Measurements from ENCODE around the gene FCRL1. TPM values are rescaled to one million over a fixed set of nuclear protein-coding genes. Genes with fewer than 3 reads are reported as not detected.

Gene FCRL1
- total RNA-seq, 1 experiment from 2014 or later, result not detected

GRCh38 chr1:157770442-157771043 is 49.4 kb downstream of the FCRL1 start:
- no peaks in the 10 kb centered on the region for H4K20me1 ChIP-seq (ENCODE audit: control insufficient read depth, insufficient read depth, insufficient read length)
- no peak overlapping the region for H4K8ac ChIP-seq (replicated peaks; ENCODE audit: insufficient read length, low read depth, low read length)
- no peaks in the 10 kb centered on the region for H3K9me3 Mint-ChIP-seq
- H3K79me2 ChIP-seq (ENCODE audit: insufficient read depth, low read length), result no peaks in the 10 kb centered on the region
- no peak overlapping the region for H3T11ph ChIP-seq (ENCODE audit: low read length)
- no peak overlapping the region for H3K18ac ChIP-seq (ENCODE audit: insufficient read length, low read depth, low read length)
- H3K79me1 ChIP-seq (ENCODE audit: insufficient read depth, low read depth, low read length, poor library complexity, severe bottlenecking), result no peaks in the 10 kb centered on the region
- H2BK12ac ChIP-seq (ENCODE audit: insufficient read length, low read depth, low read length), result no peak overlapping the region
- H3K27ac ChIP-seq (ENCODE audit: insufficient read length, low read depth, low read length), result no peak overlapping the region
- no peaks in the 10 kb centered on the region for H3K27me3 ChIP-seq (ENCODE audit: insufficient read depth, low read length)
- no peak overlapping the region for H3K56ac ChIP-seq (ENCODE audit: insufficient read length, low read depth, low read length)
- H2AFZ ChIP-seq (ENCODE audit: low read length), result no peak overlapping the region
- H3K23ac ChIP-seq (ENCODE audit: insufficient read length, low read depth, low read length), result no peak overlapping the region
- peak; percentile 50 for DNase-seq
- no peak overlapping the region for H2BK5ac ChIP-seq (ENCODE audit: insufficient read length, low read length)
- H2AK5ac ChIP-seq (ENCODE audit: insufficient read length, low read length), result no peak overlapping the region
- H4K91ac ChIP-seq (ENCODE audit: insufficient read length, low read depth, low read length), result no peak overlapping the region
- TF ChIP-seq, protein P1, sequence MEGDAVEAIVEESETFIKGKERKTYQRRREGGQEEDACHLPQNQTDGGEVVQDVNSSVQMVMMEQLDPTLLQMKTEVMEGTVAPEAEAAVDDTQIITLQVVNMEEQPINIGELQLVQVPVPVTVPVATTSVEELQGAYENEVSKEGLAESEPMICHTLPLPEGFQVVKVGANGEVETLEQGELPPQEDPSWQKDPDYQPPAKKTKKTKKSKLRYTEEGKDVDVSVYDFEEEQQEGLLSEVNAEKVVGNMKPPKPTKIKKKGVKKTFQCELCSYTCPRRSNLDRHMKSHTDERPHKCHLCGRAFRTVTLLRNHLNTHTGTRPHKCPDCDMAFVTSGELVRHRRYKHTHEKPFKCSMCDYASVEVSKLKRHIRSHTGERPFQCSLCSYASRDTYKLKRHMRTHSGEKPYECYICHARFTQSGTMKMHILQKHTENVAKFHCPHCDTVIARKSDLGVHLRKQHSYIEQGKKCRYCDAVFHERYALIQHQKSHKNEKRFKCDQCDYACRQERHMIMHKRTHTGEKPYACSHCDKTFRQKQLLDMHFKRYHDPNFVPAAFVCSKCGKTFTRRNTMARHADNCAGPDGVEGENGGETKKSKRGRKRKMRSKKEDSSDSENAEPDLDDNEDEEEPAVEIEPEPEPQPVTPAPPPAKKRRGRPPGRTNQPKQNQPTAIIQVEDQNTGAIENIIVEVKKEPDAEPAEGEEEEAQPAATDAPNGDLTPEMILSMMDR (conservative IDR thresholded peaks at IDR 0.05), result peak; percentile 80
- no peaks in the 10 kb centered on the region for H3K36me3 Mint-ChIP-seq (ENCODE audit: insufficient read depth in 1 of 3, low read depth in 3 of 3)
- peaks cover 3 to 5% of the 10 kb centered on the region in 2 experiments; a peak in 2 of 4 replicates for H3K4me1 Mint-ChIP-seq
- no peak overlapping the region for H3K4ac ChIP-seq (ENCODE audit: low read depth, low read length)
- no peak overlapping the region for H4K5ac ChIP-seq (ENCODE audit: insufficient read length, low read depth, low read length)
- no peaks in the 10 kb centered on the region for H3K9me3 ChIP-seq (ENCODE audit: control insufficient read depth, low read depth, low read length)
- no peak overlapping the region for H3K14ac ChIP-seq (ENCODE audit: insufficient read depth, low read length)
- H3K4me1 ChIP-seq (ENCODE audit: insufficient read depth, low read length), result no peaks in the 10 kb centered on the region; the same call in 1 of the 2 replicates
- no peaks in the 10 kb centered on the region; the same call in none of the 2 replicates for H3K27me3 Mint-ChIP-seq (ENCODE audit: low read depth)
- H3K23me2 ChIP-seq (ENCODE audit: insufficient read length, low read depth, low read length, poor library complexity, severe bottlenecking), result no peaks in the 10 kb centered on the region
- no peak overlapping the region for H2BK15ac ChIP-seq (ENCODE audit: low read depth, low read length)
- no peak overlapping the region for H2BK20ac ChIP-seq (ENCODE audit: low read depth, low read length, poor library complexity, severe bottlenecking)
- WGBS (ENCODE audit: extremely low coverage, insufficient read length, low lambda C conversion rate), result no CpG with 5 or more reads among the region's 9 CpGs
- no peak overlapping the region for H3K4me2 ChIP-seq (ENCODE audit: insufficient read depth, insufficient read length, low read length)
- peak overlapping the region in 1 of 3 experiments; percentile 16; a peak in 1 of 7 replicates for H3K27ac Mint-ChIP-seq
- H3K4me3 Mint-ChIP-seq, result no peak overlapping the region; a peak in 1 of 5 replicates
- H2BK120ac ChIP-seq (ENCODE audit: low read depth, low read length, poor library complexity, severe bottlenecking), result no peak overlapping the region
- H3K9ac ChIP-seq (ENCODE audit: extremely low read depth, insufficient read length, low read length), result no peak overlapping the region

All from H9 (cell line).